ENCODE data around the gene REV3L.
A peak's percentile ranks its signal among the peaks of the same experiment; 100 is the strongest.

REV3L gene

GRCh38 chr6:111367393-111368088 lies 115.5 kb downstream of the REV3L start:
- Histone ChIP-seq H3K27ac (ENCODE audit: low read depth, low read length) (no peak overlapping the region), H2BK120ac (ENCODE audit: low read depth, low read length) (no peak overlapping the region), H3K79me2 (ENCODE audit: control insufficient read depth, insufficient read depth, low read length) (no peaks in the 10 kb centered on the region), H3K27me3 (ENCODE audit: insufficient read depth, low read length, poor library complexity) (no peaks in the 10 kb centered on the region), H3K4me2 (ENCODE audit: low read length) (no peak overlapping the region), H3K4me1 (ENCODE audit: control insufficient read depth, low read depth, low read length) (no peaks in the 10 kb centered on the region), H4K8ac (ENCODE audit: low read depth, low read length) (no peak overlapping the region), H3K56ac (ENCODE audit: low read length) (no peak overlapping the region), H3K23ac (ENCODE audit: low read length) (no peak overlapping the region), H3K18ac (ENCODE audit: low read length) (no peak overlapping the region), H3K36me3 (ENCODE audit: control insufficient read depth, insufficient read depth, low read length) (no peaks in the 10 kb centered on the region), H3K4ac (ENCODE audit: low read depth, low read length) (no peak overlapping the region), H3K4me3 (ENCODE audit: low read length) (no peak overlapping the region), H2BK5ac (ENCODE audit: low read length) (no peak overlapping the region), H2BK15ac (replicated peaks; ENCODE audit: low read depth) (no peak overlapping the region), H3K9ac (ENCODE audit: low read length) (no peak overlapping the region), H2AK5ac (ENCODE audit: low read length) (no peak overlapping the region), H4K5ac (ENCODE audit: low read length) (no peak overlapping the region), H3K79me1 (ENCODE audit: low read length) (no peaks in the 10 kb centered on the region)
- no CpG with 5 or more reads among the region's 9 CpGs for WGBS (ENCODE audit: extremely low coverage, insufficient coverage, low lambda C conversion rate)
- DNase-seq: no peak

GRCh38 chr6:111361648-111362047 lies 121.4 kb downstream of the REV3L start:
- H3K4me1 ChIP-seq (ENCODE audit: control insufficient read depth, low read depth, low read length): no peaks in the 10 kb centered on the region
- no peak overlapping the region for H2AK5ac ChIP-seq (ENCODE audit: low read length)
- H3K79me1 ChIP-seq (ENCODE audit: low read length): no peaks in the 10 kb centered on the region
- H2BK120ac ChIP-seq (ENCODE audit: low read depth, low read length): no peak overlapping the region
- H3K9ac ChIP-seq (ENCODE audit: low read length): no peak overlapping the region
- WGBS (ENCODE audit: extremely low coverage, insufficient coverage, low lambda C conversion rate): no CpG with 5 or more reads among the region's 5 CpGs
- no peak overlapping the region for H4K5ac ChIP-seq (ENCODE audit: low read length)
- H3K36me3 ChIP-seq (ENCODE audit: control insufficient read depth, insufficient read depth, low read length): no peaks in the 10 kb centered on the region
- no peaks in the 10 kb centered on the region for H3K27me3 ChIP-seq (ENCODE audit: insufficient read depth, low read length, poor library complexity)
- no peak overlapping the region for H3K4ac ChIP-seq (ENCODE audit: low read depth, low read length)
- H4K8ac ChIP-seq (ENCODE audit: low read depth, low read length): no peak overlapping the region
- H3K23ac ChIP-seq (ENCODE audit: low read length): no peak overlapping the region
- peak; percentile 76 for DNase-seq
- no peak overlapping the region for H2BK15ac ChIP-seq (replicated peaks; ENCODE audit: low read depth)
- no peak overlapping the region for H3K18ac ChIP-seq (ENCODE audit: low read length)
- no peak overlapping the region for H3K56ac ChIP-seq (ENCODE audit: low read length)
- no peak overlapping the region for H2BK5ac ChIP-seq (ENCODE audit: low read length)
- H3K79me2 ChIP-seq (ENCODE audit: control insufficient read depth, insufficient read depth, low read length): no peaks in the 10 kb centered on the region
- no peak overlapping the region for H3K4me3 ChIP-seq (ENCODE audit: low read length)
- no peak overlapping the region for H3K4me2 ChIP-seq (ENCODE audit: low read length)
- no peak overlapping the region for H3K27ac ChIP-seq (ENCODE audit: low read depth, low read length)

GRCh38 chr6:111358454-111358853 lies 124.6 kb downstream of the REV3L start:
- H4K5ac ChIP-seq (ENCODE audit: low read length): no peak overlapping the region
- no peak overlapping the region for H3K18ac ChIP-seq (ENCODE audit: low read length)
- no peak overlapping the region for H4K8ac ChIP-seq (ENCODE audit: low read depth, low read length)
- no peaks in the 10 kb centered on the region for H3K4me1 ChIP-seq (ENCODE audit: control insufficient read depth, low read depth, low read length)
- no peak overlapping the region for H3K4me3 ChIP-seq (ENCODE audit: low read length)
- H3K27me3 ChIP-seq (ENCODE audit: insufficient read depth, low read length, poor library complexity): no peaks in the 10 kb centered on the region
- no peak overlapping the region for H2BK120ac ChIP-seq (ENCODE audit: low read depth, low read length)
- no peak overlapping the region for H3K4me2 ChIP-seq (ENCODE audit: low read length)
- no peak overlapping the region for H2AK5ac ChIP-seq (ENCODE audit: low read length)
- H3K36me3 ChIP-seq (ENCODE audit: control insufficient read depth, insufficient read depth, low read length): no peaks in the 10 kb centered on the region
- H3K56ac ChIP-seq (ENCODE audit: low read length): no peak overlapping the region
- H3K9ac ChIP-seq (ENCODE audit: low read length): no peak overlapping the region
- no peak overlapping the region for H3K4ac ChIP-seq (ENCODE audit: low read depth, low read length)
- H2BK15ac ChIP-seq (replicated peaks; ENCODE audit: low read depth): no peak overlapping the region
- no peaks in the 10 kb centered on the region for H3K79me1 ChIP-seq (ENCODE audit: low read length)
- H2BK5ac ChIP-seq (ENCODE audit: low read length): no peak overlapping the region
- DNase-seq: no peak
- no peak overlapping the region for H3K27ac ChIP-seq (ENCODE audit: low read depth, low read length)
- H3K79me2 ChIP-seq (ENCODE audit: control insufficient read depth, insufficient read depth, low read length): no peaks in the 10 kb centered on the region
- no peak overlapping the region for H3K23ac ChIP-seq (ENCODE audit: low read length)
- WGBS (ENCODE audit: extremely low coverage, insufficient coverage, low lambda C conversion rate): no CpG with 5 or more reads among the region's 1 CpG

GRCh38 chr6:111357705-111358104 lies 125.3 kb downstream of the REV3L start:
- Histone ChIP-seq H2AK5ac (ENCODE audit: low read length) (no peak overlapping the region), H4K5ac (ENCODE audit: low read length) (no peak overlapping the region), H3K56ac (ENCODE audit: low read length) (no peak overlapping the region), H2BK120ac (ENCODE audit: low read depth, low read length) (no peak overlapping the region), H3K79me1 (ENCODE audit: low read length) (no peaks in the 10 kb centered on the region), H3K79me2 (ENCODE audit: control insufficient read depth, insufficient read depth, low read length) (no peaks in the 10 kb centered on the region), H3K27ac (ENCODE audit: low read depth, low read length) (no peak overlapping the region), H3K23ac (ENCODE audit: low read length) (no peak overlapping the region), H3K4me3 (ENCODE audit: low read length) (no peak overlapping the region), H3K36me3 (ENCODE audit: control insufficient read depth, insufficient read depth, low read length) (no peaks in the 10 kb centered on the region), H3K27me3 (ENCODE audit: insufficient read depth, low read length, poor library complexity) (no peaks in the 10 kb centered on the region), H3K4ac (ENCODE audit: low read depth, low read length) (no peak overlapping the region), H4K8ac (ENCODE audit: low read depth, low read length) (no peak overlapping the region), H2BK5ac (ENCODE audit: low read length) (no peak overlapping the region), H2BK15ac (replicated peaks; ENCODE audit: low read depth) (no peak overlapping the region), H3K9ac (ENCODE audit: low read length) (no peak overlapping the region), H3K4me2 (ENCODE audit: low read length) (no peak overlapping the region), H3K4me1 (ENCODE audit: control insufficient read depth, low read depth, low read length) (no peaks in the 10 kb centered on the region), H3K18ac (ENCODE audit: low read length) (no peak overlapping the region)
- no peak for DNase-seq

- DNase-seq: no peak
- H3K36me3 ChIP-seq (ENCODE audit: control insufficient read depth, insufficient read depth, low read length): no peaks in the 10 kb centered on the region
- no peak overlapping the region for H3K27ac ChIP-seq (ENCODE audit: low read depth, low read length)
- no peak overlapping the region for H2AK5ac ChIP-seq (ENCODE audit: low read length)
- H3K79me1 ChIP-seq (ENCODE audit: low read length): no peaks in the 10 kb centered on the region
- H3K18ac ChIP-seq (ENCODE audit: low read length): no peak overlapping the region
- H3K4me2 ChIP-seq (ENCODE audit: low read length): no peak overlapping the region
- H3K23ac ChIP-seq (ENCODE audit: low read length): no peak overlapping the region
- H3K4ac ChIP-seq (ENCODE audit: low read depth, low read length): no peak overlapping the region
- H4K5ac ChIP-seq (ENCODE audit: low read length): no peak overlapping the region
- no peak overlapping the region for H2BK5ac ChIP-seq (ENCODE audit: low read length)
- no peak overlapping the region for H2BK15ac ChIP-seq (replicated peaks; ENCODE audit: low read depth)
- no peak overlapping the region for H3K4me3 ChIP-seq (ENCODE audit: low read length)
- WGBS (ENCODE audit: extremely low coverage, insufficient coverage, low lambda C conversion rate): no CpG with 5 or more reads among the region's 1 CpG
- H3K4me1 ChIP-seq (ENCODE audit: control insufficient read depth, low read depth, low read length): no peaks in the 10 kb centered on the region
- no peaks in the 10 kb centered on the region for H3K27me3 ChIP-seq (ENCODE audit: insufficient read depth, low read length, poor library complexity)
- H4K8ac ChIP-seq (ENCODE audit: low read depth, low read length): no peak overlapping the region
- no peak overlapping the region for H2BK120ac ChIP-seq (ENCODE audit: low read depth, low read length)
- H3K56ac ChIP-seq (ENCODE audit: low read length): no peak overlapping the region
- no peaks in the 10 kb centered on the region for H3K79me2 ChIP-seq (ENCODE audit: control insufficient read depth, insufficient read depth, low read length)
- no peak overlapping the region for H3K9ac ChIP-seq (ENCODE audit: low read length)
These were observed 126.5 kb downstream of the REV3L start for GRCh38 chr6:111356551-111356950.

Measured in mesendoderm (in vitro differentiated cells).